HEK293 (cell line): Measurements from ENCODE around the gene NRP2.

Experiments
- CTCF ChIA-PET: fragments of 350-600 bp; formaldehyde crosslinking; extraction: SDS; loops from one replicate; lab custom pipeline; 2021; ENCODE audit warnings: antibody characterized with exemption; lab: Yijun Ruan, JAX
- POLR2A ChIA-PET: fragments of 300-600 bp; formaldehyde crosslinking; extraction: SDS; loops from one replicate; lab custom pipeline; 2020; ENCODE audit warnings: antibody characterized with exemption, inconsistent platforms; lab: Yijun Ruan, JAX
- H3K27ac ChIP-seq: fragments of 200-500 bp; sonication (Bioruptor generic); 2 replicates; pipeline ENCODE4 v1.5.1; 2014; ENCODE audit warnings: low read depth, low read length, control low read depth, inconsistent platforms; ENCODE audit errors: extremely low read depth
- H3K36me3 ChIP-seq, 2 experiments: fragments of 200-500 bp in 1 of 2; sonication (Bioruptor generic) in 1 of 2; 1 replicate in 1 of 2; 2 replicates in 1 of 2; pipeline ENCODE4 v1.5.1; 2014 to 2017; ENCODE audit warnings: inconsistent platforms in 2 of 2, low read length in 2 of 2; ENCODE audit not compliant: control insufficient read depth in 2 of 2, insufficient read depth in 1 of 2
- H3K4me1 ChIP-seq: fragments of 200-500 bp; sonication (Bioruptor generic); 2 replicates; pipeline ENCODE4 v1.5.1; 2014; ENCODE audit warnings: mild to moderate bottlenecking, low read length, inconsistent platforms; ENCODE audit not compliant: control insufficient read depth, insufficient read depth
- H3K4me3 ChIP-seq: 2 replicates; pipeline ENCODE4 v1.5.1; 2011; ENCODE audit warnings: low read depth, mild to moderate bottlenecking, control low read depth, low read length, moderate library complexity
- H3K9me3 ChIP-seq: fragments of 200-500 bp; sonication (Bioruptor generic); 2 replicates; pipeline ENCODE4 v1.5.1; 2014; ENCODE audit warnings: low read depth, low read length, inconsistent platforms; ENCODE audit not compliant: control insufficient read depth, insufficient read depth
- BCL11A ChIP-seq: fragments of 450-650 bp; formaldehyde crosslinking; IDR thresholded peaks from 2 replicates; pipeline ENCODE4 v1.5.1; 2016; ENCODE audit warnings: low read depth, missing biosample characterization, missing genetic modification characterization
- EGR2 ChIP-seq: fragments of 450-650 bp; formaldehyde crosslinking; IDR thresholded peaks from 2 replicates; pipeline ENCODE4 v1.5.1; 2016; ENCODE audit warnings: low read depth, missing biosample characterization, missing genetic modification characterization
- HOXD13 ChIP-seq: sonication (generic); formaldehyde crosslinking; IDR thresholded peaks from 2 replicates; pipeline ENCODE4 v1.8.0; 2022; ENCODE audit warnings: missing genetic modification reagents, borderline replicate concordance
- KLF10 ChIP-seq: fragments of 450-650 bp; IDR thresholded peaks from 2 replicates; pipeline ENCODE4 v1.5.1; 2018; ENCODE audit warnings: missing biosample characterization, mild to moderate bottlenecking, missing genetic modification characterization
- OSR2 ChIP-seq: fragments of 450-650 bp; formaldehyde crosslinking; IDR thresholded peaks from 2 replicates; pipeline ENCODE4 v1.5.1; 2016; ENCODE audit warnings: missing biosample characterization, missing genetic modification characterization
- OVOL3 ChIP-seq: fragments of 450-650 bp; formaldehyde crosslinking; IDR thresholded peaks from 2 replicates; pipeline ENCODE4 v1.5.1; 2016; ENCODE audit warnings: missing biosample characterization, missing genetic modification characterization
- REST ChIP-seq: fragments of 450-650 bp; formaldehyde crosslinking; IDR thresholded peaks from 2 replicates; pipeline ENCODE4 v1.5.1; 2016; ENCODE audit warnings: missing biosample characterization, missing genetic modification characterization
- ZFP3 ChIP-seq: fragments of 450-650 bp; formaldehyde crosslinking; IDR thresholded peaks from 2 replicates; pipeline ENCODE4 v1.5.1; 2016; ENCODE audit warnings: low read depth, missing biosample characterization, missing genetic modification characterization
- ZFP41 ChIP-seq: fragments of 450-650 bp; formaldehyde crosslinking; IDR thresholded peaks from 2 replicates; pipeline ENCODE4 v1.5.1; 2016; ENCODE audit warnings: missing biosample characterization, missing genetic modification characterization, borderline replicate concordance
- ZNF214 ChIP-seq: fragments of 450-650 bp; formaldehyde crosslinking; IDR thresholded peaks from 2 replicates; pipeline ENCODE4 v1.5.1; 2017; ENCODE audit warnings: missing biosample characterization, mild to moderate bottlenecking, missing genetic modification characterization, borderline replicate concordance
- ZNF26 ChIP-seq: fragments of 450-650 bp; formaldehyde crosslinking; IDR thresholded peaks from 2 replicates; pipeline ENCODE4 v1.5.1; 2016; ENCODE audit warnings: missing biosample characterization, missing genetic modification characterization
- ZNF514 ChIP-seq: fragments of 450-650 bp; formaldehyde crosslinking; IDR thresholded peaks from 2 replicates; pipeline ENCODE4 v1.5.1; 2016; ENCODE audit warnings: missing biosample characterization, missing genetic modification characterization
- ZNF558 ChIP-seq: fragments of 450-650 bp; formaldehyde crosslinking; IDR thresholded peaks from 2 replicates; pipeline ENCODE4 v1.5.1; 2016; ENCODE audit warnings: missing biosample characterization, missing genetic modification characterization
- ZNF560 ChIP-seq: fragments of 450-650 bp; formaldehyde crosslinking; IDR thresholded peaks from 2 replicates; pipeline ENCODE4 v1.5.1; 2017; ENCODE audit warnings: missing biosample characterization, missing genetic modification characterization, borderline replicate concordance
- ZNF610 ChIP-seq: fragments of 450-650 bp; formaldehyde crosslinking; IDR thresholded peaks from 2 replicates; pipeline ENCODE4 v1.5.1; 2016; ENCODE audit warnings: missing biosample characterization, missing genetic modification characterization, borderline replicate concordance
- ZNF701 ChIP-seq: fragments of 450-650 bp; formaldehyde crosslinking; IDR thresholded peaks from 2 replicates; pipeline ENCODE4 v1.5.1; 2016; ENCODE audit warnings: missing biosample characterization, missing genetic modification characterization
- ZNF768 ChIP-seq: fragments of 450-650 bp; formaldehyde crosslinking; IDR thresholded peaks from 2 replicates; pipeline ENCODE4 v1.5.1; 2018; ENCODE audit warnings: missing biosample characterization, mild to moderate bottlenecking, missing genetic modification characterization
- ZNF791 ChIP-seq: fragments of 450-650 bp; formaldehyde crosslinking; IDR thresholded peaks from 2 replicates; pipeline ENCODE4 v1.5.1; 2016; ENCODE audit warnings: missing biosample characterization, missing genetic modification characterization
- TF ChIP-seq, protein P1 (sequence below): fragments of 450-650 bp; formaldehyde crosslinking; IDR thresholded peaks from 2 replicates; pipeline ENCODE4 v1.5.1; 2016; ENCODE audit warnings: missing biosample characterization, missing genetic modification characterization

Gene NRP2

DNA sequence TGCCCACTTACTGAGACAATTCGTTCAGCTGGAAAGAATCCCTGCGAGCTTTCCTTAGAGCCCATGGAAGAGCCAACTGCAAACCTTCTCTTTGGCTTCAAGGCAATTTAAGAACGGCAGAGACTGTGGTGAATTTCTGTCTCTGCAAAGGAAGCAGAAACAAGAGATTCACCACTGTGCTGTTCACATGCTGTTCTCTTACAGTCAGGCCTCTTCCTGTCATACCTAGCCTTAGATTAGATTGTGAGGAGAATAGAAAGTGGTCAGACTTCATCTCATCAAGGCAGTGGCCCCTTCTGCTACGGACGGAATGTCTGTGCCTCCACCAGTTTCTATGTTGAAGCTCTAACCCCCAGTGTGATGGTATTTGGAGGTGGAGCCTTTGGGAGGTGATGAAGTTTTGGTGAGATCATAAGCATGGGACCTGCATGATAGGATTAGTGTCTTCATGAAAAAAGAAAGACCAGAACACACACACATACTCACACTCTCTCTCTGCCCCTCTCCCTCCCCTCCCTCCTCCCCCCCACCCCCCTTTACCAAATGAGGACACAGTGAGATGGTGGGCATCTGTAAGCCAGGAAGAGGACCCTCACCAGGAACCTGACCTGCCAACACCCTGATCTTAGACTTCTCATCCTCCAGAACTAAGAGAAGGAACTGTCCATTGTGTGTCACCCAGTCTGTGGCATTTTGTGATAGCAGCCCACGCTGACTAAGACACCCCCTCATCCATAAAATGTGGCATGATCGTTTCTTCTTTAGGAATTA, 45.6 kb upstream of the NRP2 start:
- H3K4me3 ChIP-seq, result no peak overlapping the region
- TF ChIP-seq, protein P1, sequence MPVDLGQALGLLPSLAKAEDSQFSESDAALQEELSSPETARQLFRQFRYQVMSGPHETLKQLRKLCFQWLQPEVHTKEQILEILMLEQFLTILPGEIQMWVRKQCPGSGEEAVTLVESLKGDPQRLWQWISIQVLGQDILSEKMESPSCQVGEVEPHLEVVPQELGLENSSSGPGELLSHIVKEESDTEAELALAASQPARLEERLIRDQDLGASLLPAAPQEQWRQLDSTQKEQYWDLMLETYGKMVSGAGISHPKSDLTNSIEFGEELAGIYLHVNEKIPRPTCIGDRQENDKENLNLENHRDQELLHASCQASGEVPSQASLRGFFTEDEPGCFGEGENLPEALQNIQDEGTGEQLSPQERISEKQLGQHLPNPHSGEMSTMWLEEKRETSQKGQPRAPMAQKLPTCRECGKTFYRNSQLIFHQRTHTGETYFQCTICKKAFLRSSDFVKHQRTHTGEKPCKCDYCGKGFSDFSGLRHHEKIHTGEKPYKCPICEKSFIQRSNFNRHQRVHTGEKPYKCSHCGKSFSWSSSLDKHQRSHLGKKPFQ, result no peak
- TF ChIP-seq ZNF514 (no peak), ZNF26 (tag by site-specific recombination) (no peak), HOXD13 (CRISPR knock-in tag) (no peak), ZFP3 (tag by site-specific recombination) (no peak), EGR2 (tag by site-specific recombination) (no peak), REST (no peak), OSR2 (tag by site-specific recombination) (no peak), ZNF791 (no peak), ZNF558 (tag by site-specific recombination) (no peak), KLF10 (tag by site-specific recombination) (no peak), BCL11A (tag by site-specific recombination) (no peak), ZNF701 (tag by site-specific recombination) (no peak)
- POLR2A ChIA-PET, result no interaction called here
- no peaks in the 10 kb centered on the region for H3K36me3 ChIP-seq
- H3K9me3 ChIP-seq, result no peaks in the 10 kb centered on the region
- CTCF ChIA-PET, result interaction anchor here (0.7 to 1.7 kb wide), 3 partner anchors 39 to 1731 kb away, joined by 3 read pairs; no protein-coding TSS in a partner anchor
- no peaks in the 10 kb centered on the region for H3K4me1 ChIP-seq
- no peak overlapping the region for H3K27ac ChIP-seq

GRCh38 chr2:205637320-205637602, 45.0 kb upstream of the NRP2 start:
- no peak overlapping the region for H3K27ac ChIP-seq
- CTCF ChIA-PET, result interaction anchor here (1.1 to 1.7 kb wide), 2 partner anchors 10 to 38 kb away, joined by 3 read pairs; no protein-coding TSS in a partner anchor
- no peaks in the 10 kb centered on the region for H3K36me3 ChIP-seq
- H3K4me1 ChIP-seq, result no peaks in the 10 kb centered on the region
- TF ChIP-seq ZNF610 (no peak), ZNF560 (tag by site-specific recombination) (no peak), ZNF214 (no peak), ZFP41 (tag by site-specific recombination) (no peak), OVOL3 (tag by site-specific recombination) (no peak), ZNF768 (no peak)
- no peaks in the 10 kb centered on the region for H3K9me3 ChIP-seq
- H3K4me3 ChIP-seq, result no peak overlapping the region
- POLR2A ChIA-PET, result no interaction called here
